HCT116 (cell line): Measurements from ENCODE around the gene HRK. TPM values are rescaled to one million over a fixed set of nuclear protein-coding genes. Genes with fewer than 3 reads are reported as not detected.

Experiments used
- ATAC-seq: fragments of 200-7000 bp; cut with Tn5 transposase; 2 replicates; pipeline ENCODE4 v1.9.1; 2020; ENCODE audit warnings: mild to moderate bottlenecking, moderate library complexity
- BruUV-seq: library from RNA; stranded (reverse); fragments of 400-500 nt; replicated peaks from 2 replicates; lab custom pipeline; 2021; lab: Mats Ljungman, UMichigan
- CTCF ChIA-PET: fragments of 300-600 bp; sonication (Branson Sonifier 250); formaldehyde crosslinking; loops from one replicate; lab custom pipeline; 2021; ENCODE audit warnings: antibody characterized with exemption; lab: Charles Lee
- POLR2A ChIA-PET: fragments of 300-600, 350-600 bp; sonication (Branson Sonifier 250); formaldehyde crosslinking; loops from one replicate; lab custom pipeline; 2021; ENCODE audit warnings: antibody characterized with exemption; lab: Charles Lee
- RAD21 ChIA-PET, 2 experiments: fragments of 300-600 bp; sonication (Branson Sonifier 250); formaldehyde crosslinking; loops; one replicate each; lab custom pipeline; 2023; ENCODE audit warnings: low total read pairs in 2 of 2; ENCODE audit not compliant: uncharacterized antibody in 2 of 2, unreplicated experiment in 2 of 2, low non-redundant PET in 1 of 2; lab: Charles Lee
- DNase-seq: peaks from one replicate; pipeline ENCODE4 v3.0.0-alpha.2; 2010; ENCODE audit warnings: low read depth, low spot score
- H2AFZ ChIP-seq: fragments of 200-600 bp; shearing (Covaris generic), sonication (generic); 2 replicates; pipeline ENCODE4 v1.6.1; 2017; ENCODE audit warnings: low read depth, mixed run types, mixed read lengths, antibody characterized with exemption, low read length; ENCODE audit not compliant: poor library complexity, severe bottlenecking
- H3K27ac ChIP-seq: 2 replicates; pipeline ENCODE4 v1.5.1; 2012; ENCODE audit warnings: low read depth, low read length
- H3K27me3 ChIP-seq: fragments of 200-600 bp; sonication (generic); 2 replicates; pipeline ENCODE4 v1.6.1; 2016; ENCODE audit warnings: mixed run types, low read length, mixed read lengths; ENCODE audit not compliant: insufficient read depth
- H3K36me3 ChIP-seq, 2 experiments: fragments of 200-500 bp in 1 of 2; fragments of 200-600 bp in 1 of 2; sonication (Bioruptor generic) in 1 of 2; sonication (generic) in 1 of 2; 2 replicates each; pipeline versions ENCODE4 v1.5.1 to v1.6.1; 2014 to 2016; ENCODE audit warnings: low read length in 2 of 2, inconsistent platforms in 1 of 2, mixed read lengths in 1 of 2, mixed run types in 1 of 2; ENCODE audit not compliant: insufficient read depth in 2 of 2, control insufficient read depth in 1 of 2
- H3K4me1 ChIP-seq, 2 experiments: fragments of 200-600 bp in 1 of 2; sonication (generic) in 1 of 2; 2 replicates each; pipeline versions ENCODE4 v1.5.1 to v1.6.1; 2012 to 2017; ENCODE audit warnings: low read length in 2 of 2, inconsistent platforms in 1 of 2, mild to moderate bottlenecking in 1 of 2, mixed read lengths in 1 of 2, mixed run types in 1 of 2, moderate library complexity in 1 of 2; ENCODE audit not compliant: insufficient read depth in 2 of 2, control insufficient read depth in 1 of 2
- H3K4me2 ChIP-seq: fragments of 200-600 bp; sonication (generic); 2 replicates; pipeline ENCODE4 v1.6.1; 2017; ENCODE audit warnings: mixed run types, low read length, mixed read lengths
- H3K4me3 ChIP-seq, 2 experiments: fragments of 200-600 bp in 1 of 2; sonication (generic) in 1 of 2; replicated peaks in 1 of 2; 2 replicates each; pipeline ENCODE4 v1.5.1; 2011 to 2016; ENCODE audit warnings: low read length in 2 of 2, control low read depth in 1 of 2, low read depth in 1 of 2, mild to moderate bottlenecking in 1 of 2, mixed read lengths in 1 of 2, mixed run types in 1 of 2
- H3K79me2 ChIP-seq: fragments of 200-600 bp; sonication (generic); 2 replicates; pipeline ENCODE4 v1.6.1; 2017; ENCODE audit warnings: mild to moderate bottlenecking, mixed run types, low read length, moderate library complexity, mixed read lengths; ENCODE audit not compliant: insufficient read depth
- H3K9ac ChIP-seq: fragments of 200-600 bp; sonication (generic); 2 replicates; pipeline ENCODE4 v1.6.1; 2016; ENCODE audit warnings: low read length, mixed read lengths
- H3K9me2 ChIP-seq: fragments of 200-600 bp; sonication (generic), shearing (Covaris generic); 2 replicates; pipeline ENCODE4 v1.6.1; 2017; ENCODE audit warnings: mixed run types, mild to moderate bottlenecking, moderate library complexity; ENCODE audit not compliant: insufficient read depth
- H3K9me3 ChIP-seq, 2 experiments: fragments of 200-500 bp in 1 of 2; fragments of 200-600 bp in 1 of 2; sonication (Bioruptor generic) in 1 of 2; sonication (generic) in 1 of 2; 2 replicates each; pipeline ENCODE4 v1.6.1; 2014 to 2017; ENCODE audit warnings: low read length in 2 of 2, mixed read lengths in 2 of 2, inconsistent platforms in 1 of 2, low read depth in 1 of 2, mild to moderate bottlenecking in 1 of 2, mixed run types in 1 of 2, moderate library complexity in 1 of 2; ENCODE audit not compliant: control insufficient read depth in 1 of 2, insufficient read depth in 1 of 2
- H4K20me1 ChIP-seq: fragments of 200-600 bp; sonication (generic), shearing (Covaris generic); 2 replicates; pipeline ENCODE4 v1.6.1; 2017; ENCODE audit warnings: mixed run types, mild to moderate bottlenecking, moderate library complexity; ENCODE audit not compliant: insufficient read depth
- CBX3 ChIP-seq: IDR thresholded peaks from 2 replicates; pipeline ENCODE4 v1.6.1; 2012; ENCODE audit warnings: low read depth
- CEBPB ChIP-seq: IDR thresholded peaks from 2 replicates; pipeline ENCODE4 v1.6.1; 2012; ENCODE audit warnings: low read depth
- EGR1 ChIP-seq: IDR thresholded peaks from 2 replicates; pipeline ENCODE4 v1.6.1; 2012; ENCODE audit warnings: low read depth
- ELF1 ChIP-seq: IDR thresholded peaks from 2 replicates; pipeline ENCODE4 v1.6.1; 2012; ENCODE audit warnings: low read depth, borderline replicate concordance
- EZH2 ChIP-seq: fragments of 200-600 bp; sonication (generic); IDR thresholded peaks from 2 replicates; pipeline ENCODE4 v1.6.1; 2017; ENCODE audit warnings: antibody characterized with exemption, mixed run types
- FOSL1 ChIP-seq: IDR thresholded peaks from 2 replicates; pipeline ENCODE4 v1.6.1; 2012; ENCODE audit warnings: low read depth
- MAX ChIP-seq: IDR thresholded peaks from 2 replicates; pipeline ENCODE4 v1.6.1; 2012
- POLR2A ChIP-seq: IDR thresholded peaks from 2 replicates; pipeline ENCODE4 v1.7.0; 2011; ENCODE audit warnings: borderline replicate concordance; ENCODE audit not compliant: insufficient read depth, insufficient read length; ENCODE audit errors: extremely low read depth
- POLR2AphosphoS5 ChIP-seq: IDR thresholded peaks from 2 replicates; pipeline ENCODE4 v1.6.1; 2011; ENCODE audit warnings: mild to moderate bottlenecking, low read depth, low read length, moderate library complexity
- SIN3A ChIP-seq: IDR thresholded peaks from 2 replicates; pipeline ENCODE4 v1.6.1; 2012; ENCODE audit warnings: low read depth
- SP1 ChIP-seq: IDR thresholded peaks from 2 replicates; pipeline ENCODE4 v1.6.1; 2012; ENCODE audit warnings: low read depth
- SRF ChIP-seq: IDR thresholded peaks from 2 replicates; pipeline ENCODE4 v1.6.1; 2012; ENCODE audit warnings: low read depth
- TCF7L2 ChIP-seq: IDR thresholded peaks from 2 replicates; pipeline ENCODE4 v1.7.0; 2011; ENCODE audit warnings: borderline replicate concordance, inconsistent platforms; ENCODE audit not compliant: insufficient read depth, insufficient read length; ENCODE audit errors: extremely low read depth
- ZFX ChIP-seq: fragments of 450-650 bp; IDR thresholded peaks from 2 replicates; pipeline ENCODE4 v1.6.1; 2017
- ZNF274 ChIP-seq: fragments of 200-500 bp; sonication (Bioruptor generic); IDR thresholded peaks from 2 replicates; pipeline ENCODE4 v1.6.1; 2014; ENCODE audit warnings: mild to moderate bottlenecking, low read depth, low read length, inconsistent platforms
- intact Hi-C: fragments of 100-400 bp; cut with micrococcal nuclease; formaldehyde crosslinking; loops from 2 replicates; pipeline ENCODE4 v1.10.0; 2022
- total RNA-seq: library from RNA; stranded (reverse); gene quantifications from one replicate; pipeline ENCODE4 v1.2.1, GENCODE V29; 2021; ENCODE audit not compliant: unreplicated experiment
- TF ChIP-seq, protein P1 (sequence below): IDR thresholded peaks from 2 replicates; pipeline ENCODE4 v1.6.1; 2012; ENCODE audit warnings: low read depth

Gene HRK
- total RNA-seq, 1 experiment from 2014 or later = 4.3 TPM

DNA sequence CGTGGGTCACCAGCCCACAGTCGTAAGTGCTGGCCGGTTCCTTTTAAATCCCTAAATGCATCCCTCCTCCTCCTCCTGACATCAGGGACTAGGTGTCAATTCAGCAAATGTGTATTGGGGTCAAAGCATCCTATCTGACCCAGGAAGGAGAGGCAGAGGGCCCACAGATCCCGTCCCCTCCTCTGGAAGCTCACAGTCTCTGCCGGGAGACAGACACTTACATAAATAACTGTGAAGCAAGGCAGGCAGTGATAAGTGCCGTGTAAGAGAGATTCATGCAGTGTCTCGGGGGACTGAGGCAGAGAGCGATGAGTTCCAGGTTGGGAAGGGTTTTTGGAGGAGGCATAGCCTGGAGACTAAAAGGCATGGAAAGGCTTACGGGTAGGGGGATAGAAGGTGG is 44.1 kb downstream of the HRK start:
- ATAC-seq (no peak), DNase-seq (no peak)
- Histone ChIP-seq H3K36me3 (peaks cover 0 to 10% of the 10 kb centered on the region in 2 experiments; a peak in 2 of 4 replicates), H3K4me1 (no peaks in the 10 kb centered on the region), H3K27ac (no peak overlapping the region), H4K20me1 (no peaks in the 10 kb centered on the region), H3K4me3 (no peak overlapping the region), H3K4me2 (no peak overlapping the region), H3K9ac (no peak overlapping the region), H3K27me3 (no peaks in the 10 kb centered on the region), H2AFZ (no peak overlapping the region), H3K79me2 (no peaks in the 10 kb centered on the region), H3K9me3 (no peaks in the 10 kb centered on the region), H3K9me2 (no peaks in the 10 kb centered on the region)
- intact Hi-C loops = no loop called here
- ChIA-PET RAD21 (no interaction called here), POLR2A (no interaction called here), CTCF (no interaction called here)
- no TSS peak for BruUV-seq
- TF ChIP-seq POLR2A (no peak), FOSL1 (no peak), SP1 (no peak), MAX (no peak), ELF1 (no peak), EZH2 (no peak), POLR2AphosphoS5 (no peak), TCF7L2 (no peak), EGR1 (no peak), ZNF274 (no peak), SIN3A (no peak), CEBPB (no peak), ZFX (no peak), CBX3 (no peak), SRF (no peak)
- TF ChIP-seq, protein P1, sequence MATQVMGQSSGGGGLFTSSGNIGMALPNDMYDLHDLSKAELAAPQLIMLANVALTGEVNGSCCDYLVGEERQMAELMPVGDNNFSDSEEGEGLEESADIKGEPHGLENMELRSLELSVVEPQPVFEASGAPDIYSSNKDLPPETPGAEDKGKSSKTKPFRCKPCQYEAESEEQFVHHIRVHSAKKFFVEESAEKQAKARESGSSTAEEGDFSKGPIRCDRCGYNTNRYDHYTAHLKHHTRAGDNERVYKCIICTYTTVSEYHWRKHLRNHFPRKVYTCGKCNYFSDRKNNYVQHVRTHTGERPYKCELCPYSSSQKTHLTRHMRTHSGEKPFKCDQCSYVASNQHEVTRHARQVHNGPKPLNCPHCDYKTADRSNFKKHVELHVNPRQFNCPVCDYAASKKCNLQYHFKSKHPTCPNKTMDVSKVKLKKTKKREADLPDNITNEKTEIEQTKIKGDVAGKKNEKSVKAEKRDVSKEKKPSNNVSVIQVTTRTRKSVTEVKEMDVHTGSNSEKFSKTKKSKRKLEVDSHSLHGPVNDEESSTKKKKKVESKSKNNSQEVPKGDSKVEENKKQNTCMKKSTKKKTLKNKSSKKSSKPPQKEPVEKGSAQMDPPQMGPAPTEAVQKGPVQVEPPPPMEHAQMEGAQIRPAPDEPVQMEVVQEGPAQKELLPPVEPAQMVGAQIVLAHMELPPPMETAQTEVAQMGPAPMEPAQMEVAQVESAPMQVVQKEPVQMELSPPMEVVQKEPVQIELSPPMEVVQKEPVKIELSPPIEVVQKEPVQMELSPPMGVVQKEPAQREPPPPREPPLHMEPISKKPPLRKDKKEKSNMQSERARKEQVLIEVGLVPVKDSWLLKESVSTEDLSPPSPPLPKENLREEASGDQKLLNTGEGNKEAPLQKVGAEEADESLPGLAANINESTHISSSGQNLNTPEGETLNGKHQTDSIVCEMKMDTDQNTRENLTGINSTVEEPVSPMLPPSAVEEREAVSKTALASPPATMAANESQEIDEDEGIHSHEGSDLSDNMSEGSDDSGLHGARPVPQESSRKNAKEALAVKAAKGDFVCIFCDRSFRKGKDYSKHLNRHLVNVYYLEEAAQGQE = no peak
